Testis (tissue), 3 donors: Measurements from ENCODE around the gene C11orf98. TPM values are rescaled to one million over a fixed set of nuclear protein-coding genes. Genes with fewer than 3 reads are reported as not detected.
A peak's percentile ranks its signal among the peaks of the same experiment; 100 is the strongest.

Source experiments
- DNase-seq: peaks from one replicate; pipeline ENCODE4 v3.0.0-alpha.2; 2019
- H3K27ac ChIP-seq, 2 donors: fragments of 200-600 bp; sonication (generic); one replicate each; pipeline ENCODE4 v1.5.1; 2019
- H3K27me3 ChIP-seq: fragments of 200-600 bp; sonication (generic); one replicate; pipeline ENCODE4 v1.5.1; 2019
- H3K36me3 ChIP-seq: fragments of 200-600 bp; sonication (generic); one replicate; pipeline ENCODE4 v1.5.1; 2017; ENCODE audit warnings: low read depth; ENCODE audit errors: missing control alignments
- H3K4me1 ChIP-seq: fragments of 200-600 bp; sonication (generic); one replicate; pipeline ENCODE4 v1.5.1; 2019
- H3K4me3 ChIP-seq, 2 donors: fragments of 200-600 bp; sonication (generic); one replicate each; pipeline ENCODE4 v1.5.1; 2017 to 2019
- H3K9me3 ChIP-seq: fragments of 200-600 bp; sonication (generic); one replicate; pipeline ENCODE4 v1.5.1; 2017
- CTCF ChIP-seq, 3 experiments: fragments of 450-650 bp in 2 of 3; fragments of 200-600 bp in 1 of 3; sonication (generic) in 1 of 3; IDR thresholded peaks; one replicate each; pipeline ENCODE4 v1.5.1; 2016 to 2019; ENCODE audit warnings: antibody characterized with exemption in 3 of 3, mild to moderate bottlenecking in 2 of 3, moderate library complexity in 1 of 3
- POLR2A ChIP-seq: fragments of 450-650 bp; IDR thresholded peaks from one replicate; pipeline ENCODE4 v1.6.1; 2017; ENCODE audit warnings: antibody characterized with exemption, mild to moderate bottlenecking, moderate library complexity
- WGBS, 2 donors: methylation state at CpG; one replicate each; pipeline ENCODE4 v1.1.5; 2018; 5-methylcytosine and 5-hydroxymethylcytosine counted together
- intact Hi-C: fragments of 100-400 bp; cut with DNase I; formaldehyde crosslinking; loops from one replicate; pipeline ENCODE4 v1.15.1; 2023; ENCODE audit warnings: low total_unique reads
- polyA plus RNA-seq: library from polyadenylated mRNA; stranded (reverse); fragments of 350-450 nt; fragmentation: Illumina TruSeq; extraction: RNeasy Lipid Tissue Mini Kit (QIAGEN cat#74804); gene quantifications from one replicate; pipeline ENCODE4 v1.2.3, GENCODE V29; 2014; ENCODE audit warnings: low read depth, low replicate concordance; ENCODE audit not compliant: insufficient read depth
- total RNA-seq, 2 donors: library from RNA; depleted of rRNA; stranded (reverse); fragments of >200 nt; gene quantifications; one replicate each; pipeline ENCODE4 v1.2.3, GENCODE V29; 2016

The C11orf98 gene
- total and polyA plus RNA-seq, 3 donors from 2014 or later = 39.3 to 100 (median 62.8) TPM

- Histone ChIP-seq H3K9me3 (no peaks in the 10 kb centered on the region), H3K4me1 (peaks cover 44% of the 10 kb centered on the region), H3K4me3 (peak overlapping the region; percentile 59 to 64), H3K36me3 (no peaks in the 10 kb centered on the region), H3K27me3 (no peaks in the 10 kb centered on the region), H3K27ac (peak overlapping the region; percentile 80 to 99)
- no peak for TF ChIP-seq POLR2A
- TF ChIP-seq CTCF (IDR thresholded peaks at IDR 0.05) = no peak
- DNase-seq = peak; percentile 51
- 34 to 37% methylated on average over 7 of the region's 7 CpGs for WGBS, 2 donors
- intact Hi-C loops = no loop called here
These were observed 45.0 kb upstream of the C11orf98 start for GRCh38 chr11:62710001-62710345.

DNA sequence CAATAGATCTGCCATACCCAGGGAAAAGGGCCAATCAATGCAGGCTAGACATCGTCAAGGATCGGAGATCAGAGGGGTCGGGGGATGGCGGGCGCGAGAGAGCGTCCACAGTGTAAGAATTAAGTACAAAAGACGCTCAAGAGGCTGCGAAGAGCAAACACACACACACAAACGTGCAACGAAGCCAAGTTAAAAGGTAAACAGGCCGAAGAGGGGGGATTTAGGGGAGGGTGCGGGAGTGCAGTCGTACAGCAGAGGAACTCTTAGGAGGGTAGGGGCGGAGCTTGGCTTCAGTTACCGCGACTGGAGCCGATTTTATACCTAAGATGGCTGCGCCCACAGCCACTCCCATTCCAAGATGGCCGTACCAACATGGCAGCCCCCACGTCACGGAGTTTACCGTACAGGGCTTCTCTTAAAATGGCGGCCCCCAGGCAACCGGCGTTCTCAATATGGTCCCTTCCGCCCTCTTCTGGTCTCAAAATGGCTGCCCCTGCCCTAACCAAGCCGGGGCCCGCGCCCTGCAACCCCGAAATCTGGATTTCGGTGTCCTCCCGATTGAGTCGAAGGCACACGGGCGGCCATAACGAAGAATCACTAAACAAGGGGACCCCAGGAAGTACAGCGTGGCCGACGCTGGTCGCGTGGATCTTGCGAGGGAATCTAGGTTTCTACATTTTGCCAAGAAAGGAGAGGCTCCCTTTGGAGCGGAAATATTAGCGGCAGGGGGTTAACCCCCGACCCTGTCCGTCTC is 44.4 kb upstream of the C11orf98 start:
- 1 to 3% methylated on average over 31 to 47 of the region's 47 CpGs for WGBS, 2 donors
- H3K4me3 ChIP-seq = peak overlapping the region; percentile 59 to 64
- H3K4me1 ChIP-seq = peaks cover 44% of the 10 kb centered on the region

DNA sequence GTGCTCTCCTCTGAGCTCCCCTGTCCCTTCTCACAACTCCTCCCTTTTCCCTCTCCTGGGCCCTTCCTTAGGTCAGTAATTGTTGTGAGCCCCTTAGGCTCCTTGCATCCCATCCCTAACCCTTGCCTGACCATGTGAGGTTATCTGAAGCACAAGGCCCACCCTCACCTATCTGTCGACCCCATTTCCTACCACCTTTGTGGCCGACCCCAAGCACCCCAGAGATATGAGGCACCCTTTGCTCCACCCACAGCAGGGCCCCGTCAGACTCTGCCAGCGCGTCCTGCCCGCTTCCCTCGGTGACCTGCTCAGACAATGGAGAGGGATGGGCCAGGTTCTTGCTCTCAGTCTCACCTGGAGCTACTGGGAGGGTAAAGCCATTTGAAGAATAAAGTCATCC is 43.8 kb upstream of the C11orf98 start:
- H3K4me1 ChIP-seq = peaks cover 44% of the 10 kb centered on the region
- intact Hi-C loops = no loop called here
- no peaks in the 10 kb centered on the region for H3K27me3 ChIP-seq
- H3K9me3 ChIP-seq = no peaks in the 10 kb centered on the region
- TF ChIP-seq CTCF (IDR thresholded peaks at IDR 0.05) = no peak
- TF ChIP-seq POLR2A = no peak
- H3K36me3 ChIP-seq = no peaks in the 10 kb centered on the region
- DNase-seq = no peak
- peak overlapping the region; percentile 59 to 64 for H3K4me3 ChIP-seq
- peak overlapping the region; percentile 80 to 99 for H3K27ac ChIP-seq
- 3 to 5% methylated on average over 7 of the region's 7 CpGs for WGBS, 2 donors

More for the DNA sequence above, 44.4 kb upstream of the C11orf98 start:
- H3K27me3 ChIP-seq = no peaks in the 10 kb centered on the region
- peak overlapping the region; percentile 80 to 99 for H3K27ac ChIP-seq
- no peaks in the 10 kb centered on the region for H3K9me3 ChIP-seq
- peak; percentile 99 for DNase-seq
- intact Hi-C loops = no loop called here
- TF ChIP-seq CTCF (IDR thresholded peaks at IDR 0.05) (no peak), POLR2A (no peak)
- no peaks in the 10 kb centered on the region for H3K36me3 ChIP-seq

- no peak for TF ChIP-seq POLR2A
- TF ChIP-seq CTCF (IDR thresholded peaks at IDR 0.05) = no peak
- no peak for DNase-seq
- Histone ChIP-seq H3K9me3 (no peaks in the 10 kb centered on the region), H3K4me1 (peaks cover 44% of the 10 kb centered on the region), H3K4me3 (no peak overlapping the region), H3K36me3 (no peaks in the 10 kb centered on the region), H3K27me3 (no peaks in the 10 kb centered on the region), H3K27ac (peak overlapping the region; percentile 80 to 99)
- WGBS, 2 donors = 35 to 44% methylated on average over 5 of the region's 5 CpGs
- intact Hi-C loops = no loop called here
These were observed 43.4 kb upstream of the C11orf98 start for GRCh38 chr11:62708392-62708791.
